HG02571 (cell line): Measurements from ENCODE around the gene SERPINA12.
"Not testable (repeated sequence)": the region's sequence is repeated elsewhere in the genome, so short reads cannot be mapped to it uniquely, and the experiment has no call there.

ENCODE experiments used
- ATAC-seq: cut with Tn5 transposase; IDR thresholded peaks from one replicate; pipeline ENCODE4 v1.9.1; 2021; ENCODE audit warnings: mild to moderate bottlenecking, moderate library complexity; ENCODE audit not compliant: unreplicated experiment

Gene SERPINA12

GRCh38 chr14:94494085-94494484 lies 15.2 kb downstream of the SERPINA12 start:
- ATAC-seq, result peak; percentile 61

GRCh38 chr14:94491511-94491910 lies 17.8 kb downstream of the SERPINA12 start:
- no peak for ATAC-seq

DNA sequence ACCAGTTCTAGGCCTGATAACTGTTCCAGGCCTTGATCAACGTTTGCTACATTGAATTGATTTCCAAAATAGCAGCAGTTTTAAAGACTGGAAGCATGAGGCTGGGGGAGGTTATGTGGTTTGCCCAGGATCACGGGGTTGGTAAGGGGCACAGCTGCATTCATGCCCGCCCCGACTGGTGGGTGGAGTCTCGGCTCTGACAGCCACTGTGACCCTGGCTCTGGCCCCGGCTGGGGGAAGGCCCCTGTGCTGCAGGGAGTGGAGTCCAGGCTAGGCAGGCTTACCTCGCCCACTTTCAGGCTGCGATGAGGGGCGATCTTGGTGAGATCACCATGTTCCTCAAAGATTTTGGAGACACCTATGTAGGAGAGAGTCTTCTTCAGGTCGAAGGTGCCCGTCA lies 19.9 kb downstream of the SERPINA12 start:
- ATAC-seq, result no peak

- no peak for ATAC-seq
Observed at GRCh38 chr14:94486883-94487282, 22.4 kb downstream of the SERPINA12 start.

GRCh38 chr14:94485944-94486841 lies 23.1 kb downstream of the SERPINA12 start:
- no peak for ATAC-seq

DNA sequence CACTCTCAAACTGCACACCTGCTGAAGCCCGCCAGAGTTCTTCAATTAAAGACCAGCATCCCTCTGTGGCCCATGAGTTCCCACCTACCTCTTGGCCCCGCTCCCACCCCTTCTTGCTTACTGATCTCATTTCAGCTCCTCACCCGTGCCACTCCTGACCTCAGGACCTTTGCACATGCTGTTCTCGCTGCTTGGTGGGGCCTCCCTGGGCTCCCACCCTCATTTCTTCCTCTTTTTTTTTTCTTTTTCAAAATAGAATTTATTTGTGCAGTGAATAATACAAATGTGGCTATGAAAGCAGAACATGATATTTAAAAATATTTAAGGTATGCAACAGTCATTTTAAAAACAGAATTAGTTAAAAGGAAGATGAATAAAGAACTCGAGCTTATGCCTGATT lies 24.8 kb downstream of the SERPINA12 start:
- no peak for ATAC-seq

GRCh38 chr14:94483729-94484275 lies 25.5 kb downstream of the SERPINA12 start:
- ATAC-seq, result no peak

DNA sequence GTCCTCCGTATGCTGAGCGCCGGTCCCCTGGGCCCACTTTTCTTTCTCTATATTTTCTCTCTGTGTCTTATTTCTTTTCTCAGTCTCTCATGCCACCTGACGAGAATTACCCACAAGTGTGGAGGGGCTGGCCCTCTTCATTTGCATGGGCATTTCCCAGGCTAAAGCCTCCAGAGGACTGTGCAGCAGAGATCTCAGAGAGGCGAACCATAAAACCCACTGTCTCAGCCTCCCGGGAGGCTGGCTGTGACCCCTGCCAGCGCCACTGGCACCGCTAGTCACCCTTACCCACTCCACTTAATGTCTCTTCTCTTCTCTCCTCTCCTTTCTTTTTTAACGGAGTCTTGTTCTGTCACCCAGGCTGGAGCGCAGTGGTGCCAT lies 26.2 kb downstream of the SERPINA12 start:
- ATAC-seq, result no peak

DNA sequence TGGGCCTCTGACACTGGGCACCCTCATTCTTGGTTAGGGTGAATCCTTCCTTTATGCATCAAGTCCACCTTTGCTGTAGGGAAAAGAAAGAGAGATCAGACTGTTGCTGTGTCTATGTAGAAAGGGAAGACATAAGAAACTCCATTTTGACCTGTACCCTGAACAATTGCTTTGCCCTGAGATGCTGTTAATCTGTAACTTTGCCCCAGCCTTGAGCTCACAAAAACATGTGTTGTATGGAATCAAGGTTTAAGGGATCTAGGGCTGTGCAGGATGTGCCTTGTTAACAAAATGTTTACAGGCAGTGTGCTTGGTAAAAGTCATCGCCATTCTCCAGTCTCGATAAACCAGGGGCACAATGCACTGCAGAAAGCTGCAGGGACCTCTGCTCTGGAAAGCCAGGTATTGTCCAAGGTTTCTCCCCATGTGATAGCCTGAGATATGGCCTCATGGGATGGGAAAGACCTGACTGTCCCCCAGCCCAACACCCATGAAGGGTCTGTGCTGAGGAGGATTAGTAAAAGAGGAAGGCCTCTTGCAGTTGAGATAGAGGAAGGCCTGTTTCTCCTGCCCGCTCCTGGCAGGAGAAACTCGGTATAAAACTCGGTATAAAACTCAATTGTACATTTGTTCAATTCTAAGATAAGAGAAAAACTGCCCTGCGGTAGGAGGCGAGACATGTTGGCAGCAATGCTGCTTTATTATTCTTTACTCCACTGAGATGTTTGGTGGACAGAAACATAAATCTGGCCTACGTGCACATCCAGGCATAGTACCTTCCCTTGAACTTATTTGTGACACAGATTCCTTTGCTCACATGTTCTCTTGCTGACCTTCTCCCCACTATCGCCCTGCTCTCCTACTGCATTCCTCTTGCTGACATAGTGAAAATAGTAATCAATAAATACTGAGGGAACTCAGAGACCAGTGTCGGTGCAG lies 26.9 kb downstream of the SERPINA12 start:
- ATAC-seq, result not testable (repeated sequence)

- peak; percentile 39 for ATAC-seq
Observed at GRCh38 chr14:94481468-94482131, 27.7 kb downstream of the SERPINA12 start.

DNA sequence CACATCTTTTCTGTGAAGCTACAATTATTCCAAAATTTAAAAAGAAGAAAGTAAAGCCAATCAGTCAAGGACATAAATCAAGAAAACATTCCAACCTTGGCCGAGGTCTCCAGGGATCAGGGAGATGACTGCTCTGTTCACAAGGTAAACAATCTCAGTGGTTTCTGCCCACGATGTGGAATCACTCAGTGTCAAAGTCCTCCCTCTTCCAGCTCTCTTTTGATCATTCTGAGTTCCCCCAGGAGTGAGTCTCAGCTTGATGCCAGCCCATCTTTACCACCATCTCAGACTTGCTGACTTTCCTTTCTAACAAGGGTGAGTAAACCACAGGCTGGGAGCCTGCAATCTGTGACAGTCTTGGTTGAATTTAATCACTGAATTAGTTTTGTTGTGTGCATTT lies 28.5 kb downstream of the SERPINA12 start:
- no peak for ATAC-seq

DNA sequence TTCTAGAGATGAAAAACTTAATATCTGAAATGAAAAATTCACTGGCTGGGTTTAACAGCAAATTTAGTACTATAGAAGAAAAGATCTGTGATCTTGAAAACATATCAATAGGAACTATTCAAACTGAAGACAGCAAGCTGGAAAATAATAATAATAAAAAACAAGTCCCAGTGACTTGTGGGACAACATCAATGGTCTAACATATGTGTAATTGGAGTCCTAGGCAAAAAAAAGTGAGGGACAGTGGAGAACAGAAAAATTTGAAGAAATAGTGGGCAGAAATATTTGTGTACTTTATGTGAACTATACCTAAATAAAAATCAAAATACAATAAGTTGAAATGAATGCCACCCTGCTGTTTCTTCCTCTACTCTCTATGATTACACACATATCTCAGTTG lies 30.8 kb downstream of the SERPINA12 start:
- no peak for ATAC-seq

DNA sequence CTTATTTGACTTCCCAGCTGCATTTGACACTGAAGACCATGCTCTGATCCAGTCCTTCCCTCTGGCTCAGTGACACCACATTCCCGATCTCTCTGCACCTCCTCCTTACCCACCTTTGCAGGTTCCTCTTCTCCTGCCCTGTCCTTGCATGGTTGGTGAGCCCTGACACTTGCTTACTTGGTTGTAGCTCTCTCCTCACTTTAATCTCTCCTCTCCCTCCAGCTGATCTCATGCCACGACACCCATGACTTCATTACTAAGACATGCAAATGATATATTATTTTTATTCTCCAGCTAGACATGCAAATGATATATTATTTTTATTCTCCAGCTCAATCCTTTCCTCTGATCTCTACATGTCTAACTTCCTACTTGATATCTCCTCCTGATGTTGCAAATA lies 33.2 kb downstream of the SERPINA12 start, which contains the start of gene SERPINA9:
SERPINA9 (minus strand) TSS at position 175 of the 400 bp plus-strand sequence. CDS start 6,357 bp downstream, outside the sequence.
- no peak for ATAC-seq

- ATAC-seq, result no peak
Observed at GRCh38 chr14:94474581-94475031, 34.7 kb downstream of the SERPINA12 start.

- no peak for ATAC-seq
Observed at GRCh38 chr14:94473666-94474410, 35.4 kb downstream of the SERPINA12 start.

- ATAC-seq, result no peak
Observed at GRCh38 chr14:94472842-94473241, 36.4 kb downstream of the SERPINA12 start.

GRCh38 chr14:94471045-94471444 lies 38.2 kb downstream of the SERPINA12 start:
- ATAC-seq, result no peak

GRCh38 chr14:94470311-94470710 lies 39.0 kb downstream of the SERPINA12 start:
- no peak for ATAC-seq

DNA sequence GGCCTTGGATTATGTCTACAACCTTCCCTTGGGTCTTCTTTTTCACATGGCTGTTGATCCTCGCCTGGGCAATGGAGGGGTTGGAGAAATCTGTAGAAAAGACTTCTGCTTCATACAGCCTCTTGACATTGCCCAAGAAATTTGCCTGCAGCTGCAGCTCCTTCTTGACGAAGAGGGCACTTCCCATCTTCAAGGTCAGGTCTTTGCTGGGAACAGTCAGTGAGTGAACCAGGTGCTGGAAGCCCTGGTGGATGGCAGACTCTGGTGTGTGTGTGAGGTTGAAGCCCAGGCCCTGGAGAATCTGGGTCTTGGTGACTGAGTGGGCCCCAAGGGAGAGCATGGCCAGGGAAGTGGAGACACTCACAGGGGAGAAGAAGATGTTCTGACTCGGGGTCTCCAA lies 40.0 kb downstream of the SERPINA12 start:
- ATAC-seq, result no peak
